GM10266 (cell line): ENCODE measurements around the gene FTO.

Experiments
- DNase-seq: peaks from one replicate; pipeline ENCODE4 v3.0.0; 2012; ENCODE audit errors: extremely low spot score
- CTCF ChIP-seq: IDR thresholded peaks from 2 replicates; pipeline ENCODE4 v1.5.1; 2012; ENCODE audit warnings: mild to moderate bottlenecking, low read depth; ENCODE audit not compliant: control insufficient read depth, insufficient read depth; ENCODE audit errors: missing control alignments

The FTO gene

DNA sequence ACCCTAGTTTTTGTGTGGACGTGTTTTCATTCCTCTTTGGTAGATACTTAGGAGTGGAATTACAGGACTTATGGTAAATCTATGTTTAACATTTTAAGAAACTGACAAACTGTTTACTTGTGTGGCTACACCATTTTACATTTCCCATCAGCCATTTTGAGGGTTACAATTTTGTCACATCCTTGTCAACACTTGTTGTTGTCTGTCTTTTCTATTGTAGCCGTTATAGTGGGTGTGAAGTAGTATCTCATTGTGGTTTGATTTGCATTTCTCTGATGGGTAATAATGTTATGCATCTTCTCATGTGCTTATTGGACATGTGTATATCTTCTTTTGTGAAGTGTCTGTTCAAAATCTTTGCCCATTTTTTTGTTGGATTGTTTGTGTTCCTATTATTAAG is 4.5 kb downstream of the FTO start:
- DNase-seq: no peak
- no peak for TF ChIP-seq CTCF

DNA sequence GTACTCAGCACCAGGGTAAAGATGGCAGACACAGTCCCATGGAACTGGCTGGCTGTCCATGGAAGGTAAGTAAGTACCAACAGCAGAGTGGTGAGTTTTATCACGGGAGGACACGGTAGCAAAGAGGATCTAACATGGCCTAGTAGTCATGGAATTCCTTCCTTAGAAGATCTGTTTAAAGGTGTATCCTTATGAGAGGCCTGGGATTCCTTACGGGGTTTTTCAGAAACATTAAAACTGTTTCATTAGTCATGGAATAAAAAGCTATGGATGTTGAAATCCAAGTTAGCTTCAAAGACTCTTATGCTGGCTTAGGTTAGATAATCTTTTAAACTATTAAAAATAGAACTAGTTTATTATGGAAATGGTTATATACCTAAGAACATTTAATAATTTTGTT is 7.4 kb downstream of the FTO start:
- TF ChIP-seq CTCF: no peak
- DNase-seq: no peak

DNA sequence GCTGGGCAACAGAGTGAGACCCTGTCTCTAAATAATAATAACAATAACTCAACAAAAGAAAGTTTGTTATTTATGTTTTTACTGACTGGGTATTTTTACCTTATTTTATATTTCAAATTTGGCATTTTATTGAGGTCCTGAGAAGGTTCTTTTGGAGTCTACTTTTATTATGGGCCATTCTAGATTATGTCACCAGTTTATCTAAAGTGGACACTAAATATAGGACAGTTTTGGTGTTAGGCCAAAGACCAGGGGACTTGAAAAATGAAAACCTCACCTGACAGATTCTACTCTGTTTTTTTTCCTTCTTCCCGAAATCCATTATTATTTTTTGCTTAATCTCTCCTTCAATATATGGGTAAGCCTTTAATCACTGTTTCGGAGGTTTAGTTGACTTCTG is 8.1 kb downstream of the FTO start:
- no peak for TF ChIP-seq CTCF
- DNase-seq: no peak

DNA sequence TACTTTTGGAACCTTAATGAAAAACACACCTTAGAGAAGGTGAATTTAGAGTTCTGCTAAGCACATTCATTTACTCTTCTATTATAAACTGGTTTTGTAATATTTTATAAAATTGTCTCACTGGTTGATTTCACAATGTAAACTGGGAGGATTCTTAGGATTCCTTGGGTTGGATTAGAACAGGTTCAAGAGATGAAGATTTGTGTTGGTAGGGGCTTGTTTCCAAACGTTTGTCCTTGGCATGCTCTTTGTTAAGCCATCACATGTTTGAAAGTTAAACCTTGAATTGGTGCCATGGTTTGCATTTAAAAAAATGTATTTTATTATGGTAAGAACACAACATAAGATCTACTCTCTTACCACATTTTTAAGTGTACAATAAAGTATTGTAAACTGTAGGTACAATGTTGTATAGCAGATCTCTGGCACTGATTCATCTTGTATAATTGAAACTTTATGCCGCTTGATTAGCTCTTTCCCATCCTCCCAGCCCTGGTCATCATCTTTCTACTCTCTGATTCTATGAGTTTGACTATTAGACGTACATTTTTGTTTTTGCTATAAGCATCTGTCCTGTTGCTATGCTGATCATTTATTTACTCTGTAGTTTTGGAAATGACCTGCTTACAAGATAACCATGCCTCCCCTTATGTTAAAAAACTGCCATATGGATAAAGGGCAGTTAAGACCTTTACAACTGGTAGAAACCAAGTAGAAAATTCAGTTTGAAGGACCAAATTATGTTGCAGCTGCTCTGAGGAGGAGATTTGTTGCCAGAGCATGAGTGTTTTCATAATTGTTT is 9.6 kb downstream of the FTO start:
- DNase-seq: no peak
- no peak for TF ChIP-seq CTCF

GRCh38 chr16:53714205-53715022 is 10.5 kb downstream of the FTO start:
- DNase-seq: no peak
- no peak for TF ChIP-seq CTCF

- no peak for TF ChIP-seq CTCF
- DNase-seq: no peak
Observed at GRCh38 chr16:53715023-53715384, 11.0 kb downstream of the FTO start.

GRCh38 chr16:53717577-53717976 is 13.6 kb downstream of the FTO start:
- no peak for TF ChIP-seq CTCF
- DNase-seq: no peak
